Measurements from ENCODE around the gene MBNL1.
"Not testable (repeated sequence)": the region's sequence is repeated elsewhere in the genome, so short reads cannot be mapped to it uniquely, and the experiment has no call there.

The MBNL1 gene

GRCh38 chr3:152321955-152322377 lies 53.2 kb downstream of the MBNL1 start:
- DNase-seq: no peak

GRCh38 chr3:152322756-152323155 lies 54.0 kb downstream of the MBNL1 start:
- no peak for DNase-seq

GRCh38 chr3:152323834-152324233 lies 55.1 kb downstream of the MBNL1 start:
- DNase-seq: no peak

- no peak for DNase-seq
Measured at GRCh38 chr3:152325136-152325535, 56.4 kb downstream of the MBNL1 start.

GRCh38 chr3:152327203-152327602 lies 58.5 kb downstream of the MBNL1 start:
- no peak for DNase-seq

GRCh38 chr3:152328841-152329240 lies 60.1 kb downstream of the MBNL1 start:
- no peak for DNase-seq

- DNase-seq: no peak
Measured at GRCh38 chr3:152330559-152330958, 61.8 kb downstream of the MBNL1 start.

- DNase-seq: no peak
Measured at GRCh38 chr3:152331018-152331541, 62.4 kb downstream of the MBNL1 start.

GRCh38 chr3:152331998-152332397 lies 63.3 kb downstream of the MBNL1 start:
- no peak for DNase-seq

- DNase-seq: no peak
Measured at GRCh38 chr3:152333928-152334327, 65.2 kb downstream of the MBNL1 start.

GRCh38 chr3:152334761-152335160 lies 66.0 kb downstream of the MBNL1 start:
- no peak for DNase-seq

GRCh38 chr3:152335273-152335672 lies 66.5 kb downstream of the MBNL1 start:
- no peak for DNase-seq

- not testable (repeated sequence) for DNase-seq
Measured at GRCh38 chr3:152337337-152337736, 68.6 kb downstream of the MBNL1 start.

GRCh38 chr3:152338159-152338720 lies 69.5 kb downstream of the MBNL1 start:
- peak; percentile 3 to 16 for DNase-seq

GRCh38 chr3:152339881-152340505 lies 71.3 kb downstream of the MBNL1 start:
- DNase-seq: no peak

GRCh38 chr3:152345233-152345632 lies 76.5 kb downstream of the MBNL1 start:
- no peak for DNase-seq

GRCh38 chr3:152346058-152346457 lies 77.3 kb downstream of the MBNL1 start:
- DNase-seq: no peak

GRCh38 chr3:152346740-152347139 lies 78.0 kb downstream of the MBNL1 start:
- DNase-seq: no peak

GRCh38 chr3:152348436-152349177 lies 79.9 kb downstream of the MBNL1 start:
- DNase-seq: no peak

GRCh38 chr3:152349392-152349791 lies 80.7 kb downstream of the MBNL1 start:
- DNase-seq: no peak

- DNase-seq: no peak
Measured at GRCh38 chr3:152350139-152350538, 81.4 kb downstream of the MBNL1 start.

GRCh38 chr3:152350776-152351175 lies 82.0 kb downstream of the MBNL1 start:
- DNase-seq: no peak

GRCh38 chr3:152352554-152352953 lies 83.8 kb downstream of the MBNL1 start:
- DNase-seq: no peak

GRCh38 chr3:152353578-152353977 lies 84.8 kb downstream of the MBNL1 start:
- DNase-seq: no peak
